Measurements from ENCODE around the gene GBP5. TPM values are rescaled to one million over a fixed set of nuclear protein-coding genes. Genes with fewer than 3 reads are reported as not detected.
"Not testable (repeated sequence)": the region's sequence is repeated elsewhere in the genome, so short reads cannot be mapped to it uniquely, and the experiment has no call there.

Gene GBP5
- total and polyA plus RNA-seq, 5 donors, result 0.48 to 2.0 (median 0.88) TPM

GRCh38 chr1:89260566-89261255 is 11.9 kb downstream of the GBP5 start:
- DNase-seq, result peak in 1 of 3 donors; percentile 57
- intact Hi-C loops (cut with DNase I), result loop anchor here in 1 of 4 donors (10.0 kb wide), 1 partner anchor 194 kb away; no protein-coding TSS in a partner anchor
- Histone ChIP-seq H3K27ac (ENCODE audit: low read length) (peak overlapping the region; percentile 67), H3K4me1 (ENCODE audit: control insufficient read depth, insufficient read depth, low read length) (peaks cover 2% of the 10 kb centered on the region), H3K27me3 (ENCODE audit: control insufficient read depth, insufficient read depth) (no peaks in the 10 kb centered on the region), H3K4me3 (ENCODE audit: low read length) (no peak overlapping the region), H3K9me3 (ENCODE audit: control insufficient read depth, low read length) (no peaks in the 10 kb centered on the region)
- 29% methylated on average over 5 of the region's 5 CpGs for WGBS
- peak; percentile 73 to 91 for ATAC-seq

GRCh38 chr1:89260042-89260441 is 12.6 kb downstream of the GBP5 start:
- Histone ChIP-seq H3K4me1 (ENCODE audit: control insufficient read depth, insufficient read depth, low read length) (peaks cover 2% of the 10 kb centered on the region), H3K9me3 (ENCODE audit: control insufficient read depth, low read length) (no peaks in the 10 kb centered on the region), H3K4me3 (ENCODE audit: low read length) (no peak overlapping the region), H3K27me3 (ENCODE audit: control insufficient read depth, insufficient read depth) (no peaks in the 10 kb centered on the region), H3K27ac (ENCODE audit: low read length) (peak overlapping the region; percentile 82)
- no peak for DNase-seq
- intact Hi-C loops (cut with DNase I), result loop anchor here in 1 of 4 donors (10.0 kb wide), 1 partner anchor 195 kb away; no protein-coding TSS in a partner anchor
- ATAC-seq, result no peak
- WGBS, result 85% methylated on average over 4 of the region's 4 CpGs

GRCh38 chr1:89259283-89259971 is 13.2 kb downstream of the GBP5 start:
- Histone ChIP-seq H3K27me3 (ENCODE audit: control insufficient read depth, insufficient read depth) (no peaks in the 10 kb centered on the region), H3K9me3 (ENCODE audit: control insufficient read depth, low read length) (no peaks in the 10 kb centered on the region), H3K4me1 (ENCODE audit: control insufficient read depth, insufficient read depth, low read length) (peaks cover 2% of the 10 kb centered on the region), H3K4me3 (ENCODE audit: low read length) (no peak overlapping the region), H3K27ac (ENCODE audit: low read length) (no peak overlapping the region)
- 83% methylated on average over 11 of the region's 11 CpGs for WGBS
- peak in 1 of 2 donors; percentile 39 for ATAC-seq
- DNase-seq, result peak in 1 of 3 donors; percentile 40
- intact Hi-C loops (cut with DNase I), result no loop called here

GRCh38 chr1:89257041-89257440 is 15.6 kb downstream of the GBP5 start:
- no peaks in the 10 kb centered on the region for H3K27me3 ChIP-seq (ENCODE audit: control insufficient read depth, insufficient read depth)
- ATAC-seq (no peak), DNase-seq (no peak)
- H3K9me3 ChIP-seq (ENCODE audit: control insufficient read depth, low read length), result no peaks in the 10 kb centered on the region
- H3K27ac ChIP-seq (ENCODE audit: low read length), result no peak overlapping the region
- H3K4me3 ChIP-seq (ENCODE audit: low read length), result no peak overlapping the region
- WGBS, result 85% methylated on average over 2 of the region's 2 CpGs
- intact Hi-C loops (cut with DNase I), result no loop called here
- H3K4me1 ChIP-seq (ENCODE audit: control insufficient read depth, insufficient read depth, low read length), result peaks cover 2% of the 10 kb centered on the region

- H3K4me3 ChIP-seq (ENCODE audit: low read length); intact Hi-C loops (cut with DNase I); DNase-seq; ATAC-seq; H3K27ac ChIP-seq (ENCODE audit: low read length); H3K4me1 ChIP-seq (ENCODE audit: control insufficient read depth, insufficient read depth, low read length); H3K9me3 ChIP-seq (ENCODE audit: control insufficient read depth, low read length); H3K27me3 ChIP-seq (ENCODE audit: control insufficient read depth, insufficient read depth): not testable (repeated sequence)
- WGBS, result 92% methylated on average over 8 of the region's 8 CpGs
Observed at GRCh38 chr1:89255581-89255980, 17.1 kb downstream of the GBP5 start.

GRCh38 chr1:89254658-89255287 is 17.9 kb downstream of the GBP5 start:
- DNase-seq (no peak), ATAC-seq (no peak)
- Histone ChIP-seq H3K4me3 (ENCODE audit: low read length) (no peak overlapping the region), H3K27ac (ENCODE audit: low read length) (no peak overlapping the region), H3K27me3 (ENCODE audit: control insufficient read depth, insufficient read depth) (no peaks in the 10 kb centered on the region), H3K4me1 (ENCODE audit: control insufficient read depth, insufficient read depth, low read length) (no peaks in the 10 kb centered on the region), H3K9me3 (ENCODE audit: control insufficient read depth, low read length) (no peaks in the 10 kb centered on the region)
- WGBS, result 45% methylated on average over 4 of the region's 4 CpGs
- intact Hi-C loops (cut with DNase I), result no loop called here

GRCh38 chr1:89243046-89243445 is 29.6 kb downstream of the GBP5 start:
- WGBS, result 96% methylated on average over 3 of the region's 3 CpGs
- Histone ChIP-seq H3K9me3 (ENCODE audit: control insufficient read depth, low read length) (no peaks in the 10 kb centered on the region), H3K27ac (ENCODE audit: low read length) (no peak overlapping the region), H3K4me3 (ENCODE audit: low read length) (no peak overlapping the region), H3K4me1 (ENCODE audit: control insufficient read depth, insufficient read depth, low read length) (no peaks in the 10 kb centered on the region), H3K27me3 (ENCODE audit: control insufficient read depth, insufficient read depth) (no peaks in the 10 kb centered on the region)
- intact Hi-C loops (cut with DNase I), result no loop called here
- DNase-seq (no peak), ATAC-seq (no peak)

Other genes with a start within 250 kb of the GBP5 start
- 10 to 100 TPM in 1 of 4 donors, 1 to 10 TPM in 3; 7.4 to 10.3 (median 8.3) TPM for gene GBP3, start 250.0 kb downstream of the GBP5 start, total RNA-seq
- 3.5 TPM for gene GBP3, start 250.0 kb downstream of the GBP5 start, polyA plus RNA-seq
- 10 to 100 TPM in 2 of 4 donors, 1 to 10 TPM in 2; 6.4 to 11.6 (median 8.7) TPM for gene GBP1, start 207.7 kb downstream of the GBP5 start, total RNA-seq
- 6.2 TPM for gene GBP1, start 207.7 kb downstream of the GBP5 start, polyA plus RNA-seq
- gene GBP2, start 146.7 kb downstream of the GBP5 start, total RNA-seq, result 10 to 100 TPM; 11.3 to 18.9 (median 14.0) TPM
- gene GBP2, start 146.7 kb downstream of the GBP5 start, polyA plus RNA-seq, result 22.9 TPM
- gene GBP7, start 96.9 kb downstream of the GBP5 start, total RNA-seq, result under 1 TPM in 1 of 4 donors, not detected in 3; 0.11 TPM
- 0.05 TPM for gene GBP7, start 96.9 kb downstream of the GBP5 start, polyA plus RNA-seq
- gene GBP4, start 73.9 kb downstream of the GBP5 start, total RNA-seq, result 10 to 100 TPM in 1 of 4 donors, 1 to 10 TPM in 3; 4.9 to 12.7 (median 9.1) TPM
- 12.9 TPM for gene GBP4, start 73.9 kb downstream of the GBP5 start, polyA plus RNA-seq
- under 1 TPM in 3 of 4 donors, not detected in 1; 0.09 to 0.23 (median 0.14) TPM for gene GBP6, start 91.2 kb upstream of the GBP5 start, total RNA-seq
- gene GBP6, start 91.2 kb upstream of the GBP5 start, polyA plus RNA-seq, result 0.05 TPM

All from right cardiac atrium (tissue), 5 donors.